Esophagus muscularis mucosa (tissue), 4 donors: Measurements from ENCODE around the gene DDX3X. TPM values are rescaled to one million over a fixed set of nuclear protein-coding genes. Genes with fewer than 3 reads are reported as not detected.
"Not testable (repeated sequence)": the region's sequence is repeated elsewhere in the genome, so short reads cannot be mapped to it uniquely, and the experiment has no call there.

Experiments
- DNase-seq: peaks from one replicate; pipeline ENCODE4 v3.0.0-alpha.2; 2017; ENCODE audit errors: extremely low spot score
- H3K27ac ChIP-seq, 4 donors: fragments of 200-600 bp; sonication (generic); replicated peaks in 1 of 4; 1 replicate in 3 of 4; 2 replicates in 1 of 4; pipeline ENCODE4 v1.5.1; 2016 to 2019; ENCODE audit warnings: mild to moderate bottlenecking in 1 of 4
- H3K27me3 ChIP-seq, 4 donors: fragments of 200-600 bp; sonication (generic); one replicate each; pipeline versions ENCODE4 v1.5.1 to v1.6.0; 2016 to 2019
- H3K36me3 ChIP-seq, 4 donors: fragments of 200-600 bp; sonication (generic); one replicate each; pipeline ENCODE4 v1.5.1; 2016 to 2019
- H3K4me1 ChIP-seq, 4 donors: fragments of 200-600 bp; sonication (generic); one replicate each; pipeline ENCODE4 v1.5.1; 2016 to 2019
- H3K4me3 ChIP-seq, 4 donors: fragments of 200-600 bp; sonication (generic); 1 replicate in 2 of 4; 2 replicates in 2 of 4; pipeline ENCODE4 v1.5.1; 2016 to 2019; ENCODE audit warnings: mild to moderate bottlenecking in 4 of 4, moderate library complexity in 1 of 4
- H3K9me3 ChIP-seq, 4 donors: fragments of 200-600 bp; sonication (generic); 1 replicate in 3 of 4; 2 replicates in 1 of 4; pipeline ENCODE4 v1.5.1; 2016 to 2019
- CTCF ChIP-seq, 3 experiments: fragments of 200-600 bp in 2 of 3; fragments of 450-650 bp in 1 of 3; sonication (generic) in 2 of 3; IDR thresholded peaks; one replicate each; pipeline ENCODE4 v1.5.1; 2017 to 2019; ENCODE audit warnings: antibody characterized with exemption in 3 of 3, mild to moderate bottlenecking in 2 of 3, moderate library complexity in 1 of 3
- EP300 ChIP-seq: sonication (generic); formaldehyde crosslinking; IDR thresholded peaks from one replicate; pipeline ENCODE4 v1.6.1; 2017; ENCODE audit warnings: antibody characterized with exemption
- POLR2A ChIP-seq: fragments of 450-650 bp; IDR thresholded peaks from one replicate; pipeline ENCODE4 v1.6.1; 2017; ENCODE audit warnings: antibody characterized with exemption, moderate library complexity, mild to moderate bottlenecking, low read depth
- POLR2AphosphoS5 ChIP-seq, 2 donors: sonication (generic); formaldehyde crosslinking; IDR thresholded peaks; one replicate each; pipeline ENCODE4 v1.6.1; 2017; ENCODE audit warnings: antibody characterized with exemption in 2 of 2
- WGBS: methylation state at CpG from one replicate; pipeline ENCODE4 v1.1.5; 2018; 5-methylcytosine and 5-hydroxymethylcytosine counted together
- intact Hi-C: fragments of 100-400 bp; cut with DNase I; formaldehyde crosslinking; loops from one replicate; pipeline ENCODE4 v1.15.1; 2023
- total RNA-seq, 4 donors: library from RNA; depleted of rRNA; stranded (reverse); fragments of >200 nt; gene quantifications; one replicate each; pipeline versions ENCODE4 v1.1.0 to v1.2.1, GENCODE V29; 2016

Gene DDX3X
- total RNA-seq, 4 donors from 2014 or later = 169 to 282 (median 253) TPM

DNA sequence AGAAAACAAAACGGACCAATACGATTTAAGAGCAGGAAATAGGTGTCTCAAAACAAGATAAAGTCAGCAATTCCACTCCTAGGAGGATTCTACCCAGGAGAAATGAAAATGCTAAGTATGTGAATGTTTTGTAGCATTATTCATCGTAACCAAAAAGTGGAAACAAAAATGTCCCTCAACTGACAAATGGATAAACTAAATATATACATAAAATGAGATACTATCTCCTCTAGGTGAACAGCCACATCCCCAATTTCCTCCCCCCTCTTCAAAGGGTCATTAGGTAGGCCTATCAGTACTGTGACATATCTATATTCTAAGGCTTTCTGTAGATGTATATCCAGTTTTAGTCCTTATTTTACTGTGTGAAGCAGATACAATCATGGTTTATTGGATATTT, 18.0 kb downstream of the DDX3X start:
- intact Hi-C loops = no loop called here
- no peaks in the 10 kb centered on the region for H3K27me3 ChIP-seq
- H3K27ac ChIP-seq = no peak overlapping the region
- DNase-seq = no peak
- H3K9me3 ChIP-seq = no peaks in the 10 kb centered on the region
- 75% methylated on average over 3 of the region's 3 CpGs for WGBS
- TF ChIP-seq POLR2A (no peak), CTCF (IDR thresholded peaks at IDR 0.05) (no peak), EP300 (no peak), POLR2AphosphoS5 (IDR thresholded peaks at IDR 0.05) (no peak)
- H3K4me1 ChIP-seq = peaks cover 0 to 16% (median 6%) of the 10 kb centered on the region in 4 donors
- H3K4me3 ChIP-seq = no peak overlapping the region
- peaks cover 12 to 38% (median 28%) of the 10 kb centered on the region in 4 donors for H3K36me3 ChIP-seq

DNA sequence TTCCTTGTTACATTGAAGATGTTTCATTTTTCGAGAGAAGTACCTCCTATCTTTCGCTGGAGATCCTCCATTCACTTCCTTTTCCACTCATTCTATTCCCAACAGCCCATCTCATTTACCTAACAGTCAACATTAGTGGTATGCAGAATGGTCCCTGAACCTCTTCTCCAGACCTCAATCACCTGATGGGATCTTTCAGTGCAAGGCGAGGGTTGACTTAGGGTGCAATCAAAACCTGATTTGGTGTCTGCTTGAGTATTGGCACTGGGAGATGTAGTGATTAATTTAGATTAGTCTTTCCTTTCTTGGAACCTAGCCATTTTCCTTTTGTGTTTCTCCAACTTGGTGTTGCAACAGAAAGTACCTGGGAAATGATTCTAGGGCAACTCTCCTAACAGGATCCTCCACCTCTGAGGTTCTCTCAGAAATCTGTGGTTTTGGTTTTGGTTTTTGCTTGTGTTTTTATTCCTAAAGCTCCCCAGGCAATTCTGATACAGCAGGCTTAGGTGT, 18.4 kb downstream of the DDX3X start:
- no peaks in the 10 kb centered on the region for H3K9me3 ChIP-seq
- peaks cover 0 to 16% (median 6%) of the 10 kb centered on the region in 4 donors for H3K4me1 ChIP-seq
- no peak overlapping the region for H3K27ac ChIP-seq
- H3K4me3 ChIP-seq = no peak overlapping the region
- no peak for TF ChIP-seq CTCF (IDR thresholded peaks at IDR 0.05)
- TF ChIP-seq POLR2AphosphoS5 (IDR thresholded peaks at IDR 0.05) = peak in 1 of 2 donors; percentile 15
- intact Hi-C loops = no loop called here
- no peaks in the 10 kb centered on the region for H3K27me3 ChIP-seq
- H3K36me3 ChIP-seq = peaks cover 10 to 33% (median 23%) of the 10 kb centered on the region in 4 donors
- DNase-seq = no peak
- WGBS = 84% methylated on average over 3 of the region's 3 CpGs

DNA sequence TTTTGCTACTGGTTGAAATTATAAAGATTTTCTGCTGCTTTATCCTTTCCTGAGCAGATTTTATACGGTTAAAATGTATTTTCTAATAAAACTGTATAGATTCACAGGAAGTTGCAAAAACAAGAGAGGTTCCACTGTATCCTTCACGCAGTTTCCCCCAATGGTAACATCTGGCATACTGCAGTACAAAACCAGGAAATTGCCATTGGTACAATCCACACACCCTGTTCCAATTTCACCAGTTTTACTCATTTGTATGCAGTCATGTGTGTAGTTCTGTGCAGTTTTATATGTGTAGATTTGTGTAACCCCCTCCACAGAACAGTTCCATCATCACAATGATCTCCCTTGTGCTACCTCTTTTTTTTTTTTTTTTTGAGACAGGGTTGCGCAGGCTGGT, 20.0 kb downstream of the DDX3X start:
- intact Hi-C loops = no loop called here
- 82% methylated on average over 3 of the region's 3 CpGs for WGBS
- Histone ChIP-seq H3K4me3 (no peak overlapping the region), H3K9me3 (no peaks in the 10 kb centered on the region), H3K27me3 (no peaks in the 10 kb centered on the region), H3K4me1 (peaks cover 0 to 16% (median 6%) of the 10 kb centered on the region in 4 donors), H3K36me3 (peaks cover 0 to 17% (median 8%) of the 10 kb centered on the region in 4 donors), H3K27ac (no peak overlapping the region)
- no peak for DNase-seq
- TF ChIP-seq POLR2A (no peak), POLR2AphosphoS5 (IDR thresholded peaks at IDR 0.05) (no peak), EP300 (no peak), CTCF (IDR thresholded peaks at IDR 0.05) (no peak)

DNA sequence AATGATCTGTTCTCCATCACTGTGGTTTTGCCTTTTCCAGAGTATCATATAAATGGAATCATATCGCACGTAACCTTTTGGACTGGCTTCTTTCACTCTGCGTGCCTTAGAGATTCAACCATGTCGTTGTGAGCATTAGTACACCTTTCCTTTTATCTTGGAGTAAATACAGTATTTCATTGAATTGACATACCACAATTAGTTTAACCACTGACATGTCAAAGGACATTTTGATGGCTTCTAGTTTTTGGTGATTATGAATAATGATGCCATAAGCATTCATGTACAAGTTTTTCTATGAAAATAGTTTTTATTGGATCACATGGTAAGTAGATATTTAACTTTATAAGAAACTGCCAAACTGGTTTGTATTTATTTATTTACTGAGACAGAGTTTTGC, 35.2 kb downstream of the DDX3X start:
- Histone ChIP-seq H3K27me3 (no peaks in the 10 kb centered on the region), H3K4me3 (no peak overlapping the region), H3K9me3 (peaks cover 0 to 4% (median 0%) of the 10 kb centered on the region in 4 donors), H3K36me3 (no peaks in the 10 kb centered on the region), H3K4me1 (no peaks in the 10 kb centered on the region), H3K27ac (no peak overlapping the region)
- TF ChIP-seq POLR2A = no peak
- TF ChIP-seq CTCF (IDR thresholded peaks at IDR 0.05) = no peak
- TF ChIP-seq EP300 = no peak
- TF ChIP-seq POLR2AphosphoS5 (IDR thresholded peaks at IDR 0.05) = no peak
- WGBS = 93% methylated on average over 4 of the region's 4 CpGs
- intact Hi-C loops = no loop called here
- DNase-seq = no peak

DNA sequence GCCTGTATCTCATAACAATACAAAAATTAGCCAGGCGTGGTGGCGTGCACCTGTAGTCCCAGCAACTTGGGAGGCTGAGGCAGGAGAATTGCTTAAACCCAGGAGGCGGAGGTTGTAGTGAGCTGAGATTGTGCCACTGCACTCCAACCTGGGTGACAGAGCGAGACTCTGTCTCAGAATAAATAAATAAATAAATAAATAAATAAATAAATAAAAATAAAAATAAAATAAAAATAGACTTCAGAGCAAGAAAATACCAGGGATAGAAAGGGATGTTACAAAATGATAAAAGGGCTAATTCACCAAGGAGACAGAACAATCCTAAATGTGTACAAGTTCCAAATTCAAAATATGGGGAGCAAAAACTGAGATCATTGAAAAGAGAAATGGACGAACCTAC, 37.6 kb downstream of the DDX3X start:
- H3K27me3 ChIP-seq, DNase-seq, H3K27ac ChIP-seq, H3K4me1 ChIP-seq, H3K36me3 ChIP-seq, H3K4me3 ChIP-seq, intact Hi-C loops, H3K9me3 ChIP-seq: not testable (repeated sequence)
- WGBS = 96% methylated on average over 5 of the region's 5 CpGs
